Fibroblast of upper back skin (primary cell): Measurements from ENCODE around the gene NOVA2.
A peak's percentile ranks its signal among the peaks of the same experiment; 100 is the strongest.

Experiments
- DNase-seq: peaks from one replicate; pipeline ENCODE4 v3.0.0-alpha.2; 2013

The NOVA2 gene

DNA sequence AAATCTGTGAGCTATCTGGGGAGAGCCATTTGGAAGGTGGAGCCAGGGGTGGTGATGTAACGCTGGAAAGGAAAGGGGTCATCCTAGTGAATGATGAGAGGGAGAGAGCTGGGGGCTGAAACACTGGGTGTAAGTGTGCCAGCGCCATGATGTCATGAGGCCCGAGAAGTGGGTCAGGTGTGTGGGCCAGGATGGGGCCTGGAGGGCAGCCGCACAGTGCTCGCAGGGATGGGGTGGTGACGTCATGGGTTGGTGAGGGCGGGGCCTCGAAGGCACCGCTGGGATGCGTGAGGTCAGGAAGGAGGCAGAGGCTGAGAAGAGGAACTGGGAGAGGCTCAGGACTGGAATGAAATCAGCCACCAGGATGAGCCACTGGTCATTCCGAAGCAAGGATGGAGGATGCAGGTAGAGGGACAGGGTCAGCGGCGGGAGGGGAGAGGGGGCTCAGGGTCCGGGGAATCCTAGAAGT, 26.0 kb upstream of the NOVA2 start:
- DNase-seq, result peak; percentile 25

DNA sequence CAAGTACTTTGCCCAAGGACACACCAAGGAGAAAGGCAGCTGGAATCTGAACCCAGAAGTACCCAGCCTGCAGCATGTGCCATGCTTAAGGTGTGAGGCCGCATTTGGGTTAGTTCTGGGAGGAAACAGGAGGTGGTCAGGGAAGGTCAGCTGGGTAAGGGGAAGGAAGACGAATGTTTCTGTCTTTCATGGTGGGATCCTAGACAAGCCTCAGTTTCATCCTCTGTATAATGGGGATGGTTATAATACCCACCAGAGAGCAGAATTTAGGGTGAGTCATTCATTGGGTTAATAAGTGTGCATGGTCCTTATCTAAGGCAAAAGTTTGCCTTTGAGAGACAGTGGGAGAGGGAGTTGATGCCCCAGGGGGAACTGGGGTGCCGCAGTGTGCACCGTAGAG, 25.2 kb upstream of the NOVA2 start:
- no peak for DNase-seq

DNA sequence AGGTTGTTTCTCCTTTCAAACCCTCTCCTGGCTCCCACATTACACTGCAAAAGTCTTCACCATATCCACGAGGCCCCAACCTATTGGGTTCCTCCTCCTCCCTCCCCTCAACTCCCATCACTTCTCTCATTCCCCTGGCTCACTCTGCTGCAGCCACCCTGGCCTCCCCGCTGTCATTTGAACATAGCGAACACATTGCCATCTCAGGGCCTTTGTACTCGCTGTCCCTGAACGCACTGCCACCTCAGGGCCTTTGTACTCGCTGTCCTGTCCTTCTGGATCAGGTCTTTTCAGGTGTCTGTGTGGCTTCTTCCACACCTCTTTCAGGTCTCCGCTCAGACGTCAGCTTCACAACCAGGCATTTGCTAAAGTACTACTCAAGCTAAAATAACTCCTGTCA, 23.3 kb upstream of the NOVA2 start:
- no peak for DNase-seq

DNA sequence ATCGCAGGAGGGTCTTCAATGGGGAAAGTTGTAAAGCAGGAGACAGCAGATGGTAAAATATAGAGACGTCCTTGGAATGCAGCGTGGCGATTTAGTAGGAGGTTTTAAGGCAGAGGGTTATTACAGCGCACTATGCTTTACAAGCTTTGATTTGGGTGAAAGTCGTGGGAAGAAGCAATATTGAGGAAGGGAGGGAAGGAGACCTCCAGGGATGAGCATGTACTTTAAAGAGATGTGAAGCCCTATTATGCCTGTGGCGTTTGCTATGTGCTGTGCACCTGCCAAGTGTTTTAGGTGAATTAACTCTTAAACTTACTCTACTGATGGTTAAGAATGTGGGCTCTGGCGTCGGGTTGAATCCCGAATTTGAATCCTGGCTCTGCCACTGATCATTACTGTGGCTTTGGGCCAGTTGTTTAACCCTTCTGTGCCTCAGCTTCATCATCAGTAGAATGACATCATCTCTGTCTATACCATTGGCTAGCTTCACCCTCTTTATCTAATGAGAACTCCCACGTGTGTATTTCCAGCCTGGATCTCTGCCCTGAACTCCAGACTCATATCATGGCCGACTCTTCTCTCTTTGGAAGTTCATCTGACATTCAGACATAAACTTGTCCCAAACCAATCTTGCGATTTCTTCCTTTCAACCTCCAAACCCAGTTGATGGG, 22.2 kb upstream of the NOVA2 start:
- no peak for DNase-seq

DNA sequence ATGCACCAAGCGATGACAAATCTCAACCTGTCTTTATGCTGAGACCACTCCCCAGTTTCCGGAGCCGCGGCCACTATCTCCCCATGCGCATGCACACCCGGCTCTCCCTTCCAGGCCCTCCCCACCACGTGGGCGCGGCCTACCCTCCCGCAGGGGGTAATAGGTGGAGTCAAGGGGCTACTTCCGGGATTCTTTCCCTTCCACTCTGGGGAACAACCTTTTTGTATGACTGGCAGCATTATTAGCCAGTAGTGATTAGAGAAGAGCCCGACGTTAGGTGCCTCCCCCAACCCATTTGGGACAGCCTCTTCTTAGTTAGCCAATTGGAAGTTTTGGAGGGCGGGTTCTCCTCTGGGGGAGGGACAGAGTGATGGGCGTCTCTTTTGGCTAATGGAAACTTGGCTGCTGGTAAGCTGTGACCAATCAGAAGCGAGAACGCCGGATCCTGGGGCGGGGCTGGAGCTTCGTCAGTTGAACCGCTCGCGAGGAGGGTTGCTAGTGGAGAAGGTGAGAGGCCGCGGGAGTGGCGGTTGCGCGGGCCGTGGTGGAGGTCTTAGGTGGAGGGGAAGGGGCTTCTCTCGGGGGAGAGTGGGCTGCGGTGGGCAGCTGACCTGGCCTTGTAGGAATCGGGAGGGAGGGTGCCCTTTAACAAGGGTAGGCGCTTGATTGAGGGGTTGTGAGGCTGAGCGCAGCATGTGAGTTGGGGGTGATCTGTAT, 21.5 kb upstream of the NOVA2 start, which contains the start of gene CCDC61:
TSS of gene CCDC61 (plus strand) at position 470 of the 717 bp plus-strand sequence. CDS start 7,552 bp downstream, outside the sequence.
- peak; percentile 100 for DNase-seq

DNA sequence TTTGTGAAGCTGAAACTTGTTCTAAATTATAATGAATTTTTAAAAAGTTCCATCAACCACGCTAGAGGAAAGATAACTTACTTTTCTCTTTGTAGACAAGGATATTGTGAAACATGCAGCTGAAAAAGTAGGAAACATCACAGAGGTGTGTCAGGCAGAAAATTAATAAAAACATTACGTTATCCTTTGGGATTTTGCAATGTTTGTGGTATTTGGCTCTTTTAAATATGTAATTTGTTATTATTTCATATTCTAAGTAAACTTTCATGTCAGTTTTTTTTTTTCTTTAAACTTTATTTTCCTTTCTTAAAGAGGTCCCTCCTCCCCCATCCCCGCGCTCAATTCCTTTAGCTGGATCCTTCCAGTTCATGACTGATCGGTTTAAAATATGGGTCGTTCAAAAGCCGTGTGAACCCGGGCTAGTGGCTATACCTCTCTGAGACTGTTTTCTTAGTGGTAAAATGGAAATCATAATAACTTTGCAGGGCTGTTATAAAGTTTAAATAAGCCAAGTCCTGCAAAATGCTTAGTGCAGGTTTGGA, 20.9 kb upstream of the NOVA2 start:
- peak; percentile 22 for DNase-seq

DNA sequence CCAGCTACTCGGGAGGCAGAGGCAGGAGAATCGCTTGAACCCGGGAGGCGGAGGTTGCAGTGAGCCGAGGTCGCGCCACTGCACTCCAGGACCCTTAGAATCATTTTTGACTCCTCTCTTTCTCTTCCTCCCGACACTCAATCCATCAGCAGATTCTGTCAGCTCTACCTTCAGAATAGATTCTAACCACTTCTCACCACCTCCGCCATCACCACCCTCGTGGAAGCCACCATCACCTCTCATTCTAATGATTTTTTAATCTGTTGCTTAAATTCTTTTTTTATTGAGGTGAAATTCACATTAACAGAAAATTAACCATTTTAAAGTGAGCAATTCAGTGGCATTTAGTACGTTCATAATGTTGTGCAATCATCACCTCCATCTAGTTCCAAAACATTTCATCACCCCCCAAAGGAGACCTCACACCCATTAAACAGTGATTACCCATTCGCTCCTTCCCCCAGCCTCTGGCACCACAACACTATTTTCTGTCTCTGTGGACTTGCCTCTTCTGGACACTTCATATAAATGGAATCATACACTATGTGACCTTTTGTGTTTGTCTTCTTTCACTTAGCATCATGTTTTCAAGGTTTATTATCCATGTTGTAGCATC, 16.6 kb upstream of the NOVA2 start:
- no peak for DNase-seq

DNA sequence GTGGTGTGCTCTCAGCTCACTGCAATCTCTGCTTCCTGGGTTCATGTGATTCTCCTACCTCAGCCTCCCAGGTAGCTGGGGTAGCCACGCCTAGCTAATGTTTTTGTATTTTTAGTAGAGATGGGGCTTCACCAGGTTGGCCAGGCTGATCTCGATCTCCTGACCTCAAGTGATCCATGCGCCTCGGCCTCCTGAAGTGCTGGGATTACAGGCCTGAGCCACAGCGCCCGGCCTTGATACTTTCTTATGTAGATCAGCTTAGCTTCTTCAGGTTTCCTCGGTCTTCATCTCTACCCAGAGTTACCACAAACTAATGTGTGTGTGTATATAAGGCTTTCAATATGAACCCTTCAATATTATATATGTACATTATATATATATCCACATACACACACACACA, 11.7 kb upstream of the NOVA2 start:
- DNase-seq, result no peak

DNA sequence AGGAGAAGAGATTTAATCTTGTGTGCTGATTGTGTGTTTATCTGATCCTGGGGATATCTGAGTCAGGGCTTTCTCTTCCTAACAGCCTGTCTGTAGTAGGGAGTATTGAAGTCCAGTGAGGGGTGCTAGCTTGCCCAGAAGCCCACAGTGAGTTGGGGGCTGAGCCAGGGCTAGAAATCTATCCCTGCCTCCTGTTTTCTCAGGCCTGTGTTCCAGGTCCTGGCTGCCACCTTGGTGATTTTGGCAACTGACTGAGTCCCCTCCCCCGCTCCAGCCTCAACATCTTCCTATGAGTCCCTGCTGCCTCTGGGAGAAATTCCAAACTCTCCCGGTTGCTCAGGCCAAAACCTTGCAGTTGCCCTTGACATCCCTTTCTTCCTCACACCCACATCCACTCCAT, 7.7 kb upstream of the NOVA2 start:
- DNase-seq, result peak; percentile 25

DNA sequence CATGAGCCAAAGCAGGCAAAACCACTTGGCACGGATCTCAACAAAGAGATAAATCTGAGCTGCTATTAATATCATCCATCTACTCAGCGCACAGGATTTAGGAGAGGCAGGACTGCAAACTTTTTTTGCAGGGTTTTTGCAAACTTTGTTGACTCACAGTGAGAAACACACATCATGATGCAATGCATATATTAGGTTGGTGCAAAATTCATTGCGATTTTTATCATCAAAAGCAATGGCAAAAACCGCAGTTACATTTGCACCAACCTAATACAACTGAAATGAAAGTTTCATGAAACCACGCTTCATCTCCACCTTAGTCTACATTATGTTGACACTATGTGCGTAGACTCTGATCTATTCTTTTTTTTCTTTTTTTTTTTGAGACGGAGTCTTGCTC, 4.5 kb upstream of the NOVA2 start:
- DNase-seq, result no peak

DNA sequence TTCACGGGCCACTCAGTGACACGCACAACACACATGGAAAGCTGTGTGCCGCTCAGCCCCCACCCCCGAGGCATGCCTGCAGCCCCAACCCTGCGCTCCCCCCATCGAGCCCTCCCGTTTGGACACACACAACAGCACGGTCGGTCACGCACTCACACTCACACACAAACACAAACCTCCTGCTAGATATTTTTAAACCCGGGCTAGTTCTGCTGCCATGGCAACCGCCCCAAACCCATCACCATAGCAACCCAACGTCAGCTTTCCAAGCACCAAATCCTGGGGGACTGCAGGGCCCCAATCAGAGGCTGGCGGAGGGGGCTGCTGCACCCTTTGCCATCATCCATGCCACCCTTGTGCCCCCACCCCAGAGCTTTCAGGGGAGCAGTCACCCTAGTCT, 2.5 kb upstream of the NOVA2 start:
- DNase-seq, result no peak

DNA sequence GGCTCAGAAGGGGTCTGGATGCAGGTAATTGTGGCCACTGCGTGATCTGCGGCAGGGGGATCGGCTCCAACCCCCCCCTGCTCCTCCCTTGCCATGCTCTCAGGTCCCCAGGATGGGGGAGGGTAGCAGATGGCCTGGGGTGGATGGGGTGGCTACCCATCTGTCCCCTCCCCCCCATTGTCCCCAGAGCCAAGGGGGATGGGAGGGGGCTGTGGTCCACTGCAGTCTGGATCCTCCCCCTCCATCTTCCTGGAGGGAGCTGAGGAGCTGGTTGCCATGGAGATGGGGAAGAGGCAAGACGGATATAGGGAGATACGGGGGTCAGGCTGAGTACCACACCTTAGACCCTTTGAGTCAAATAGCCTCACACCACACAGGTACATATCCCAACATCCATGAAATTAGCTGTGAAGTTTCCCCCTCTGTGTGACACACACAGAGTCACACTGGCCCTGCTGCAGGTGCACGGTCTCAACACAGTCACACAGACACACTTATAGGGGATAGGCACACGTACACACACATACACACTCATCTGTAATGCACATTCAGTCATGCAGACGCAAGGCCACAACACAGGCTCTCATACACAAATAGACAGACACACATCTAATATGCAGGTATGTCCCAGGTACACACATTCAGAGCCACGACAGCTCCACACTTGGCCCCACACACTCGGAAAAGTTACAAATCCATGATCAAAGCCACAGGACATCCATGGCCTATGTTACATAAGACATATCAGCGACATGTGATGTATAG, 1.8 kb upstream of the NOVA2 start:
- no peak for DNase-seq

DNA sequence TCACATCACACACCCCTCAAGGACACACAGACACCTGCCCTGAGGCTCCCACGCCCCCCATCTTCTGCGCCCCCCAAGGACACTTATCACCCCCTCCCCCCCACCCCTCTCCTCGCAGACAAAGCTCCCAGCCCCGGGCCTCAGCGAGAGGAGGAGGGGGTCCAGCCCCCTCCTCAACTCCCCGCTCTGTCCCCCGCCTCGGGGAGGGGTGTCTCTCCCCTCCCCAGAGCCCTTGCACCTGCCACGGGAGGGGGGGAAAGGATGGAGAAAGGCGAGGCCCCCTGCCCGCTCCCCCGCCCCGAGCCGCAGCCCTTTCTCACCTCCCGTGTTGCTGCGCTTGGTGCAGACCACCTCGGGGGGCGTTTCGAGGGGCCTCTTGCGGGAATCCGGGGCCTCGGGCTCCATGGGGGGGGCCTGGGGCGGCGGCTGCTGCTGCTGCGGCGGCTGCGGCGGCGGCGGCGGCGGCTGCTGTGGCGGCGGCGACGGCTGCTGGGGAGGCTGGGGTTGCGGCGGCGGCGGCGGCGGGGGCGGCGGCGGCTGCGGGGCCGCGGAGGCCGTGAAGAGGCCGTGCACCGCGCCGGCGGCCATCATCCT, 621 bp downstream of the NOVA2 start:
- DNase-seq, result no peak

DNA sequence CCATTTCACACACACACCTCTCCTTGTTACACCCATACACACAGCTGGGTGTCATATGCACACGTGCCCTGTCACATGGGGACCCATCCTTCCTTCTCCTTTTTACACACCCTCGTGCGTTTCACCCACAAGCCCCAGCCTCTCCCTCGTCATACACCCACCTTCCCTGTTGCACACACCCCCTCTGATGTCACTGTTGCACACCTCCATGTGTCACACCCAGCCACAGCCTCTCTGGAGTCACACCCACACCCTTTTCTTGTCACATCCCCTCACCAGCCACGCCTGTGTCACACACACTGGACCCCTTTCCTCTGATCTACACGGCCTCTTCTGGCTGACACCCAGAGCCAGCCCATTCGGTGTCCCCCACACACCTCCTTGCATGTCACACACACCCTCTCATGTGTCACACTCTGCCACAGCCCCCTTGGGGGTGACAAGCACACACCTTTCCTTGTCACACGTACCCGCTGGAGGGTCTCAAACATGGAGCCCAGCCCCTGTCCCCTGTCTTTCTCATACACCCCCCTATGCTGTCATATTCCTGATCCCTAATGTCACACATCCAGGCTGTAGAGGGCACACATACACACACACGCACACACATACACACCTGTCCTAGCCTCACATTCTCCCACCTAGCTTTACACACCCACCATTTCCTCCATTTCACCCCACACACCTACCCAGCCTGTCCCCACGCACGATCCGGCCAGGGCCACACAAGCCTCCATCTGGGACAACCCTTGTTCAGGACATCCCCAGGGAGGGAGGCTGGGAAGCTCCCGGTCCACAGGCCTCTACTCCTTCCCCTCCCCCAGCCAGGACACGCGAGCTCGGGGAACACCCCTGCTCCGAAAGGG, 1.4 kb downstream of the NOVA2 start:
- no peak for DNase-seq

DNA sequence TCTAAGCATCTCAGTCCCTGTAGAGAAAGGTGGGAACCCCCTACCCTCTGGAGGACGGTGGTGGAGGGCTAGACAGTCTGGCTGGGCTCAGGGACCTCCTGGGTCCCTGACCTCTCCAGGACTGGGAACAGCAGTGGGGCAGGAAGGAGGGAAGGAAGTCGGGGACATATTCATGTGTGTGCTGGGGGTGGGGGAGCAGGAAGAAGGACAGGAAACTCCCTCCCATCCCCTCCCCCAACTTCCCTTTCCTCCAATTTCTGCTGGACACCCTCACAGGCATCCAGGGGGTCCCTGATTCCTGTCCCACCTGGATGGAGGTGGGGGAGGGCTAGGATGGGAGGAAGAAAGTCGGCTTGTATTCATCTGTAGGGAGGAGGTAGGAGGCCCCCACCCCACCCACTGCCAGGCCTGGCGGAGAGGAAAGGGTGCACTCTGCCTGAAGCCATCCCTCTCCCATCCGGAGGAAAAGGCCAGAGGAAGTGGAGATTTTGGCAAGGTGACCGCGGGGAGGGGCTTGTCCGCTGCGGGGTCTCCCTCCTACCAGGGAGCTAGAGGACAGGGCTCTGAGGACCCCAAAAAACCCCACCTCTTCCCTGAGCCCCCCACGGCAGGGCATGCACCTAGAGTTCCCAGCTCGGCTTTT, 2.3 kb downstream of the NOVA2 start:
- DNase-seq, result no peak

DNA sequence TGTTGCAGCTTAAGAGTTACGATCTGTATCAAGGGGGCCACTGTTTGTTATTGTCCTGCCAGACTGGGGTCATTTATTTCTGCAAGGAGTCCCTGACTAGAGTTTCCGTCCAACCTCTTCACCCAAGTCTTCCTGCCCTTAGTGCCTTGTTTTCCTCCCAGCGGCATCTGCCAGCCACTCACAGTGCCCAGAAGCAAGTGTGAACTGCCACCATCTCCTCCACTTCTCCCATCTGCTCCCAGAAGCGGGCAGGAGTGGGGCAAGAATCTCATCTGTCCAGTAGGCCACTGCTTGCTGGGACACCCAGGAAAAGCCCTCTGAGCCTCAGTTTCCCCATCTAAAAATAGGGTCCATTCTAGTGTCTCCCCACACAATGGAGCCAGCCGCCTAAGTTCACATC, 4.0 kb downstream of the NOVA2 start:
- no peak for DNase-seq

DNA sequence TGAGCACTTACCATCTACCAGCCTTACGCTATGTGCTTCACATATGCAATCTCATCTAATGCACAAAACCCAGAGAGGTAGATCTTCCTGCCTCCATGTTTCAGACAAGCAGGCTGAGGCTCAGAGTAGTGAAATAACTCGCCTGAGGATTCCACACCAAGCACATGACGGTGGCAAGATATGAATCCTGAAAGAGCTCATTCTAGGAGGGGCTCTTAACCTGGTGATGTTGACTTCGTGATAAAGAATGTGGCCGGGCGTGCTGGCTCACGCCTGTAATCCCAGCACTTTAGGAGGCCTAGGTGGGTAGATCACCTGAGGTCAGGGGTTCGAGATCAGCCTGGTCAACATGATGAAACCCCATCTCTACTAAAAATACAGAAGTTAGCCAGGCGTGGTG, 5.0 kb downstream of the NOVA2 start:
- no peak for DNase-seq

DNA sequence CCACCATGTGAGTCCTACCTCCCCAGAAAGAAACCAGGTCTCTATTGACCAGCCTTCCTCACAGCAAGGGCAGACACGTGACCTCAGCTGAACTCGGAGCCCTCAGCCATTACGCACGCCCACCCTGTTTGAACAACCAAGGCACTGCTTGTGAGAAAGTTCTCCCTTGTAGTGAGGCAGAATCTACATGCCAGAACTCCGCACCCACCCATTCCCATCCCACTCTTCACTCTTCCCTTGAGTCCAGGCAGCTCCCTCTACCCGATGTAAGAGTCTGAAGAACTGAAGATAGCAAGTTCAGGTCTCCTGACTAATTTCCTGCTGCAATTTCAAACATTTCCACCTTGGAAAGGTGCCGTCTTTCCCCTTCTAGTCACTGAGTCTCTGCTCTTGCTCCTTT, 6.4 kb downstream of the NOVA2 start:
- no peak for DNase-seq

DNA sequence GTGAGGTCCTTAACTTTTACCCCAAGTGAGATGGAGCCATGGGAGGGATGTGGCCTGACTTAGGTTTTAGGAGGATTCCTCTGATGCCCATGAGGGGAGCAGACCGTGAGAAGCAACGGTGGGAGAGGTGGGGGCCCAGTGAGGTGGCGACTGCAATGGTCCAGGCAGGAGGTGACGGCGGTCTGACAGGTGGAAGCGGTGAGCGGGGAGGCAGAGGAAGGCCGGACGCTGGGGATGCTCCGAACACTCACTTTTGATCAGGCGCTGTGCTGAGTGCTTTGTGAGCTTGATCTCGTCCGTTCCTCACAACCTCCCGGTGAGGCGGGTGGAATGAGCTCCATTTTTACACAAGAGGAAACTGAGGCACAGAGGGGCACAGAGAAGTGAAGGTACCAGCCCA, 11.6 kb downstream of the NOVA2 start:
- DNase-seq, result no peak

DNA sequence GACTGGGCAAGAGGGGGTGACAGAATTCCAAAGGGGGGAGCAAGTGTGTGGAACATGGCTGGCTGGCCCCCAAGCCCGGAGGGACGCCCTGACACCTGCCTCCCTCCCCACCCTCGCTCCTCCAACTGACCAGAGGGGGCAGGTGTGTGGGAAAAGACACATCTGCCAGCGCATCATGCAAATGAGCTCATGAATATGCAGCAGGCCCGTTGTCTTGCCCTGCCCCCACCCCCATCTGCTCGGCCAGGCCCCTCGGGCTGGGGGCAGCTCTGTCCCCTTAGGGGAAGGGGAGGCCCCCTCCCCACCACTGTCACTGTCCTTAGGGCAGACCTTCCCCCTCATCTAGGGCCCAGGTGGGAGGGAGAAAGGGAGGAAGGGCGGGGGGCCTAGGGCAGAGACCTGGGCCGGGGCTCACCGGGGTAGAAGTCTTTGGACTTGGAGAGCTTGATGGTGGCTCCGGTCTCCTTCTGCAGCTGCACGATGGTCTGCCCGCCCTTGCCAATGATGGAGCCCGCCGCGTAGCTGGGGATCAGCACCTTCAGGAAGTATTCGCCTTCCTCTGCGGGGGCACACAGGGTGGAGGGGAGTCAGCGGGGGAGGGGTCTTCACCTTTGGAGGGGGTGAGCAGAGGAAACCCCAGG, 12.9 kb downstream of the NOVA2 start:
- DNase-seq, result no peak
